Fibroblast of skin of scalp (primary cell): ENCODE measurements around the gene IL36A. TPM values are rescaled to one million over a fixed set of nuclear protein-coding genes. Genes with fewer than 3 reads are reported as not detected.
A peak's percentile ranks its signal among the peaks of the same experiment; 100 is the strongest.

Experiments used
- DNase-seq: peaks from one replicate; pipeline ENCODE4 v3.0.0-alpha.2; 2013
- polyA plus RNA-seq, 2 experiments: library from polyadenylated mRNA; unstranded; fragments of 120-200 nt; gene quantifications; one replicate each; pipeline ENCODE4 v1.2.1, GENCODE V29; 2013; ENCODE audit not compliant: insufficient read length in 2 of 2

IL36A gene
- polyA plus RNA-seq (2013, experiment 1 of 2; ENCODE audit: insufficient read length): not detected
- polyA plus RNA-seq (2013, experiment 2 of 2; ENCODE audit: insufficient read length): not detected

GRCh38 chr2:113005030-113005509 is at the start of gene IL36A:
Gene IL36A, plus strand, starts transcription at chr2:113005459. Its CDS starts 413 bp downstream, at chr2:113005872.
- DNase-seq: no peak

DNA sequence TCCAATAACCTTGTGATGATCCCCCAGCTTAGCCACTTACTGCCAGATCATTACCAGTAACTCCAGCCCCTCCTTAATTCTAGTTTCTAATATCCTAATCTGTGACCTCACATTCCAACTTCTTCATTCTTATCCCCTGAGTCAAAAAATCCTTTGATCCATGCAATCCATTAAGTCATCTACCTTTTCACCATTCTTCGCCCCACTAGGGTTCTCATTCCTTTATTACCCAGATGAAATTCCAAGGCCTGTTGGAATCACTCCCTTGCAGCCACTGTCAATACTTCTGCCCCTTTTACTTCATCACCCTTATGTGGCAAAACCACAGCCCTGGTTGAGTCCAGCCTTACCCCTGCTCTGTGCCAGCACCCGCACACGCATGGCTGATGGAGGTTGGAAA is 47.7 kb upstream of the IL36A start:
- DNase-seq: no peak

- peak; percentile 72 for DNase-seq
Measured at GRCh38 chr2:112958428-112959108, 46.7 kb upstream of the IL36A start.

DNA sequence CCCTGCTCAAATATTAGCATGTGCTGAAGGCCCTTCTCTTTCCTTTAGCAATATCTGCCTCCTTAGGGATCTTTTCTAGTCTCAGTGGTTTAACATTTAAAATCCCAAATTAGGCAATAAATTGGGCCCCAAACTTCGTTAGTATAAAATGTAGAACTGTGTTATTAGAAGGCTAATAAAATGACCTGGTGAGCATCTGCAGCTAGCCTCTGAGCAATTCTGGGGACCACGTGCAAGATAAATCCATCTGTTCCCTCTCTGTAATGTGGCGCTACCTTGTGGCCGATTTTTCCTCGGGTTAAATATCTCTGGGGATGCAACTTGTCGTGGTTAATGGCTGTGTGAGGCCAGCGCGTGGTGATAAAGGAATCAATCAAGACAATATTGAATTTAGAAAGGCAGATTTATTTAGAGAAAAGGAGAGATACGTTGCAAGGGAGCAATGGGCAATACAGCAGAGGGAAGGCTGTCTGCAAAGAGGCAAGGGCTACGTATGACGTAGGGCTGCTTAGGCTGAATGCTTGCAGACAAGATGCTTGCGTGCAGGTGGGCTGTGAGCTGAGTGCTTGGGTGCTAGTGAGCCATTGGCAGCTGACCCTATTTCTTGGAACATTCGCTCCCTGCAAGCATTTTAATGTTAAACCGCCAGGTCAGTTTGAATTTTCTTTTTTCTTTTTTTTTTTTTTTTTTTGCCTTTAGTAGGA is 46.0 kb upstream of the IL36A start:
- DNase-seq: no peak

DNA sequence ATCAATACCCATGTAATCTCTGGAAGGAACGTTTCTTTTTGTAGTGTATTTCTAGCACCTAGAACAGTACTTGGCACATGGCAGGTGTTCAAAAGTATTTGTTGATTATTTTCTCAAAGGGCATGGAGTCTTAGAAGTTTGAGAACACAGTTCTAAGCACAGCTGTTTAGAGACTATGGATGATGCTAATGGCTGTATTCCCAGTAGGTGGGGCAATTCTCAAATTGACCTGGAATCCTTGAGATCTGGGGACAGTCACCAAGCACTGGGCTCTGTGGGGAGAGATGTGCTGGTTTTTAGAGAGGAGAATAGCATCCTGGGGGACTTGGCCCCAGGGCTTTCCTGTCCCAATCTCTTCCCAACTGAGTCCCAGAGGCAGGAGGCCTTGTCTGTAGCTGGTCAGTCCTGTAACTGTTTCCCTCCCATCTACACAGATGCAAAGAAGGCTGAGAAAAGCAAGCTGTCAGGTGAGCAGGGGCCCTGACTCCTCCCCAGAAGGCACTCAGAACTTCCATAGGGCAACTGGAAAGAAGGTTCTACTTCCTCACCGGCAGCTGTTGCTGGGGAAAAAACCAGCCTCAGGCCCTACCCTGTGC is 44.9 kb upstream of the IL36A start:
- no peak for DNase-seq

- DNase-seq: no peak
Measured at GRCh38 chr2:112962308-112963175, 42.7 kb upstream of the IL36A start.

DNA sequence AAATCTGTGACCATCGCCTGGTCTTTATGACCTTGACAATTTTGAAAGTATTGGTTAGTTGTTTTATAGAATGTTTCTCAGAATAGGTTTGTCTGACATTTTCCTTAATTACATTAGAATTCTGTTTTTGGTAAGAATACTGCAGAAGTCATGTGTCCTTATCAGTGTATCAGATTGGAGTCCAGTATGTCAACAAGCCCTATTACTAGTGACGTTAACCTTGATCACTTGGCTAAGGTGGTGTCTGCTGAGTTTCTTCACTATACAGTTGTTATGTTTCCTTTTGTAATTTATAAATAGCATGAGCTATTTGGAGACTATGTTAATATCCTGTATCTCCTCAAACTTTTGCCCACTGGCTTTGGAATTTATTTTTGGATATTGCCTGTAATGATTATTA is 38.2 kb upstream of the IL36A start:
- no peak for DNase-seq

DNA sequence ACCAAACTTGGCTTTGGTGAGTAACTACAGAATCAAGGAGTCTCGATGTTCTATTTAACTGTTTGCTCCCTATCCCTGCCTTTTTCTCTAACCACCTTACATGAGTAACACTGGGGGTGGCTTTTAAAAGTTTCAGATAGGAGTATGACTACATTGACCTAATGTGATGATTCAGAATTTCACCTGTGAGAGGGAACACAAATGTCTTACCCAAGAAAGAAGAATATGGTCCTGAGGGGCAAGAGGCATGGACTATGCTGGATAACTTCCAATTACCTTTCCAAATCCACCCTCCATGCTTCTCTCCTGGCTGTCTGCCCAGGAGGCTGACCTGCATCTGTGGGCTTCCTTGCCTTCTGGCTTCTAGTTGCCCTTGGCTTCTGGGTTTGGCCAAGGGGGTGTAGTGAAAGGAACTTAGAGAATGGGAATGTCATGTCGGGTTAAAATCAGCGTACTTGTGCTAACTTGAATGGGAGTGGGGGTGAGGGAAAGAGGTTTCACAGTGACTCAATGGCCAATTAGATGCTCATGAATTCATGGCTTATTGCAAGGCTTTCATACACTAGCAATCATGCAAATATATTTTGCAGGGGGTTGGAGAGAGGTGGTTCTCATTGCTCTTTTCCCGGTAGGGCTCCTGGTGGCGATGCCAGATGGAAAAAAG is 32.7 kb upstream of the IL36A start:
- no peak for DNase-seq

DNA sequence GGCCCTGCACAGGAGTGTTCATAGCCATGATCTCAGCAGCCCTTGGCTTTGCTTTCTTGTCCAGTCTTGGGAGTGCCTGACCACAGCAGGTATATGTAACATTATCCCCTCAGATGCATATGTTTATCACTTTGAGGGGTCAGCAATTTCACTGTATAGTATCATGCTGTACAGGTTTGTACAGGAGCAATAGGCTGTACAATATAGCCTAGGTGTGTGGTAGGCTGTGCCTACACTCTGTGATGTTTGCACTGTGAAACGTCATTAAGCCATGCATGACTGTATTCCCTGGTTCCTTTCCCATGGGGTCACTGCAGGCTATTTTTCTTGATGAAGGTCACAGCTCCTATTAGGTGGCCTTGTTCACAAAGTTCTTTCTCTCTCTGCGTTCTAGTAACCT is 32.1 kb upstream of the IL36A start:
- no peak for DNase-seq

- DNase-seq: no peak
Measured at GRCh38 chr2:112977559-112978056, 27.7 kb upstream of the IL36A start, which contains the start of gene IL36G. Gene IL36G, plus strand, starts transcription at chr2:112978006. Its CDS starts 633 bp downstream, at chr2:112978639.

DNA sequence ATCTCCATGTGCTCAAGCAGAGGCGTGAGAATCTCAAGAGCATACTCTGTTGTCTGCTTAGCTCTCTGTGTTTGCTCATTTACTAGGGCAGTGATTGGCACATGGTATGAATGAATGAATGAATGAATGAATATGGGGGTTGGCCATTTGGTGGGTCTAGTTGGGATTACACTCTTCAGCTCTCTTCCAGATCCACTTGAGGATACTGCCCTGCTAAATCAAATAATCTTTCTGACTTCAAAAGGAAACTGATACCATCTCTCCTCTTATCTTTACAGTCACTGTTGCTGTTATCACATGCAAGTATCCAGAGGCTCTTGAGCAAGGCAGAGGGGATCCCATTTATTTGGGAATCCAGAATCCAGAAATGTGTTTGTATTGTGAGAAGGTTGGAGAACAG is 25.5 kb upstream of the IL36A start:
- no peak for DNase-seq

DNA sequence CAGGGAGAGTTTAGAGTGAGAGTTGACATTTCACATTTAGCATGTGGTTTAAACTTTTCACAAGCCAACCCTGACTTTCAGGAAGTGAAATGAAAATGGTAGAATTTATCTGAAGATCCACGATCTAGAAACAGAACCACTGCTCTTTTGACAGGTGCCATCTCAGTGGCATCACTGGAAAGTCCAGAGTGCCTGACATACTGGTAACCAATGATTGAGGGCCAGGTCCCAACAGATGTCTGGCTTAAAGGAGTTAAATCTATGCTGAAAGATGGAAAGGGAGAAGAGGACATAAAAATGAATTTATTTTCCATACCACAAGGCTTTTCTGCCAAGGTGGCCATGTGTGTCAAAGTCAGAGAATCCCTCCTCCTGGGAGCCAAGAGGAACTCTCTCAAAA is 24.7 kb upstream of the IL36A start:
- DNase-seq: no peak

- no peak for DNase-seq
Measured at GRCh38 chr2:112985090-112985489, 20.2 kb upstream of the IL36A start.

- no peak for DNase-seq
Measured at GRCh38 chr2:112989611-112990010, 15.6 kb upstream of the IL36A start.

DNA sequence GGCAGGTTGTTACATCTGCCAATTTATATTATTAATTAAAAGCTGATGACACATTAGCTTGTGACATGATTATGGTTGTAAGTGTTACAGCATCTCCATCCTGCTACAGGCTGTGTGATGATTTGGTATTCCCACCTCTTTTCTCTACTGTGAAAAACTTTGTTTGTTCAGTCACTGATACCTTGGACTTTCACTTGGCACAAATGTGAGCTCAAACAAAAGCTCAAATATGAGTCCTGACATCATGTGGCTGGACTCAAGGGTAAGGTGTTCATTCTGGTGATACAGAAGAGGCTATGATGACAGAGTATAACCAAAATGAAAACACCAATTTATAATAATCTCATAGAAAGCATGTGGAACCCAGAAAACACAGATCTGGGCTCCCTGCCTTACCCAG is 11.4 kb upstream of the IL36A start:
- no peak for DNase-seq

DNA sequence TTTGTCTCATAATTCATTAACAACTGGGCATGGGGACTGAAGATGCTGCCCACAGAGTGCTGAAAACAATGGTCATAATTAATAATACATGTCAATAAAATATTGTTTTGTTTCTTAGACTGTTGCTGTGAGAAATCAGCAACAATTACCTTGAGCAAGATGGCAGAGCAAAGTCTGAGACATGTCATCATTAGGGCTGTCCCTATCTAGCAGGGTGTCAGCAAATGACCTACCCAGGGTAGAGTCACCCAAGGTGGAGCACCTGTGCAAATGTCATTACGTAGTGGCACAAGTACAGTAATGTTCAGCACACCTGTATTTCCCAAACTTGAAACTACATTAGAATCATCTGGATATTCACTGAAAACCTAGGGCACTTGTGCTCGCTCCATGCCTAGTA is 10.6 kb upstream of the IL36A start:
- no peak for DNase-seq

DNA sequence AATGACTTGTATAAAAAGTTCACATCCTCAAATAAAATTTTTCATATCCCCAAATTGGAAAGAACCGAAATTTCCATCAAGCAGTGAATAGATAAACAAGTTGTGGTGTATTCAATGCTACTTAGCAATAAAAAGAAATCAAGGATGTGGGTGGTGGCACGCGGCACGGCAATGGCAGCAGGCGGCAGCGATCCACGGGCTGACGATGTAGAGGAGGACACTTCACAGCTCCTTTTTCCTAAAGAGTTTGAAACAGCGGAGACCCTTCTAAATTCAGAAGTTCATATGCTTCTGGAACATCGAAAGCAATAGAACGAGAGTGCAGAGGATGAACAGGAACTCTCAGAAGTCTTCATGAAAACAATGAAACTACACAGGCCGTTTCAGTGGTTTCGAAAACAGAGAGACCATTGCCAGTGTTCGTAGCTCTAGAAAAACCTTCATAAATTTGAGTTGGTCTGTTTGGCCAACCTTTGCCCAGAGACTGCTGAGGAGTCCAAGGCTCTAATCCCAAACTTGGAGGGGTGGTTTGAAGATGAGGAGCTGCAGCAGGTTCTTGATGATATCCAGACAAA is 9.8 kb upstream of the IL36A start:
- DNase-seq: no peak

DNA sequence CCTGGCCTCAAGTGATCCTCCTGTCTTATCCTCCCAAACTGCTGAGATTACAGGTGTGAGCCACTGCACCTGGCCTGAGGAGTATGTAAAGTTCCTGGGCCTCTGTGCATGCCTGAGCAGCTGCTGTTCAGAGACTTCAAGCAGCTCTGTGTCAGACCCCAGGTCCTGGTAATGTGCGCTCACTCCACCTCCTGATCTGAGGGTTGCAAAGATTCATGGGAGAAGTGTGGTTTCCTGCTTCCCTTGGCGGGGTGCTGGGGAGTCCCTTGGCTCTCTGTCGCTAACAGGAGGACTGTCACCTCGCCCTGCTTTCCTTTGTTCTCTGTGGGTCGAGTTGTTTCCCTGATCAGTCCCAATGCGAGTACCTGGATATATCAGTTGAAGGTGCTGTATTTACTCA is 8.6 kb upstream of the IL36A start:
- no peak for DNase-seq

GRCh38 chr2:112997151-112997550 is 8.1 kb upstream of the IL36A start:
- DNase-seq: no peak

GRCh38 chr2:113000436-113000835 is 4.8 kb upstream of the IL36A start:
- no peak for DNase-seq

- no peak for DNase-seq
Measured at GRCh38 chr2:113002677-113003076, 2.6 kb upstream of the IL36A start.
